Heart right ventricle (tissue), 16 donors: ENCODE data around the gene C19orf73. TPM values are rescaled to one million over a fixed set of nuclear protein-coding genes. Genes with fewer than 3 reads are reported as not detected.

ENCODE experiments used
- ATAC-seq, 8 donors: fragments of 200-7000 bp; cut with Tn5 transposase; one replicate each; pipeline ENCODE4 v1.9.1; 2020; ENCODE audit warnings: mild to moderate bottlenecking in 8 of 8, moderate library complexity in 8 of 8, moderate number of reproducible peaks in 1 of 8
- DNase-seq, 2 donors: peaks; one replicate each; pipeline ENCODE4 v3.0.0-alpha.2; 2020
- H3K27ac ChIP-seq, 10 donors: fragments of 200-600 bp; sonication (generic) in 2 of 10; one replicate each; pipeline versions ENCODE4 v1.5.0 to v1.8.0; 2020 to 2022; ENCODE audit warnings: mild to moderate bottlenecking in 3 of 10
- H3K27me3 ChIP-seq, 7 donors: fragments of 200-600 bp; one replicate each; pipeline ENCODE4 v1.8.0; 2021 to 2022; ENCODE audit warnings: mild to moderate bottlenecking in 2 of 7
- H3K36me3 ChIP-seq, 9 donors: fragments of 200-600 bp; sonication (generic) in 1 of 9; one replicate each; pipeline versions ENCODE4 v1.5.0 to v1.8.0; 2020 to 2022; ENCODE audit warnings: mild to moderate bottlenecking in 2 of 9
- H3K4me1 ChIP-seq, 9 donors: fragments of 200-600 bp; sonication (generic) in 1 of 9; one replicate each; pipeline versions ENCODE4 v1.5.0 to v1.8.0; 2020 to 2022; ENCODE audit warnings: mild to moderate bottlenecking in 4 of 9
- H3K4me3 ChIP-seq, 10 donors: fragments of 200-600 bp; sonication (generic) in 2 of 10; one replicate each; pipeline versions ENCODE4 v1.5.0 to v1.8.0; 2020 to 2022; ENCODE audit warnings: mild to moderate bottlenecking in 7 of 10, moderate library complexity in 2 of 10
- H3K9me3 ChIP-seq, 11 donors: fragments of 200-600 bp in 10 of 11; sonication (generic) in 2 of 11; one replicate each; pipeline versions ENCODE4 v1.5.0 to v1.8.0; 2013 to 2022; ENCODE audit warnings: mild to moderate bottlenecking in 2 of 11, control low read depth in 1 of 11, moderate library complexity in 1 of 11
- WGBS, 2 donors: extraction: QIAGEN DNeasy Blood & Tissue Kit; methylation state at CpG; one replicate each; pipeline ENCODE4 v1.1.7; 2013; ENCODE audit warnings: inconsistent platforms in 1 of 2; 5-methylcytosine and 5-hydroxymethylcytosine counted together
- intact Hi-C, 10 donors: fragments of 100-400 bp; cut with DNase I; formaldehyde crosslinking; loops; one replicate each; pipeline versions ENCODE4 v1.11.1 to v1.14.2; 2022
- polyA plus RNA-seq, 2 donors: library from polyadenylated mRNA; stranded (reverse); fragments of 200-250 nt; gene quantifications; one replicate each; pipeline ENCODE4 v1.2.3, GENCODE V29; 2013
- total RNA-seq, 10 donors: library from RNA; stranded (reverse); fragmentation: NEBNext Ultra II Directional in 3 of 10; extraction: Animal tissue kit (Norgen Biotek cat#: 25700) in 3 of 10; gene quantifications; one replicate each; pipeline versions ENCODE4 v1.2.1 to v1.2.4, GENCODE V29; 2021 to 2023
- TF ChIP-seq, protein P1 (sequence below), 9 donors: fragments of 200-600 bp; sonication (generic) in 2 of 9; IDR thresholded peaks; one replicate each; pipeline versions ENCODE4 v1.5.0 to v1.8.0; 2021 to 2022; ENCODE audit warnings: antibody characterized with exemption in 9 of 9, mild to moderate bottlenecking in 5 of 9, moderate library complexity in 1 of 9
- donor health status: Arrhythmogenic right ventricular cardiomyopathy.
- donor health status: ischemic (EF 13 %, LVEDD 7.1; RV severe dilation, severe dysfunction).
- donor health status: healthy with polysubstance abuse.
- donor health status: DM: no; HTN: yes; CAD: no.
- donor health status: DM: no; HTN: no; CAD: no.
- donor health status: ischemic (EF 25% LVEDD 6.9; RV normal size, moderate dysfunction).
- donor health status: ischemic (EF 25% LVEDD 5.7; RV mildly dilated, moderate dysfunction).
- donor health status: healthy.
- donor health status: DM: yes; HTN: yes; CAD: no.
- donor health status: Ischemic cardiomyopathy.
- donor health status: ischemic (EF 35%, LVEDD 5.7; RV mildly dilated, moderate dysfunction).
- donor health status: nonischemic (EF 11% LVEDD 7.7; RV severe dilation, severe dysfunction).
- donor health status: DM: yes; HTN: yes; CAD: no.
- donor health status: PGD.
- donor health status: ischemic (EF 29% LVEDD 5.4; RV normal size, mild dysfunction).
- donor health status: nonischemic (EF 23%, LVEDD 6.1; RV moderate dilation, normal function).

The C19orf73 gene
- total and polyA plus RNA-seq, 12 donors = 0.64 to 5.4 (median 1.2) TPM

DNA sequence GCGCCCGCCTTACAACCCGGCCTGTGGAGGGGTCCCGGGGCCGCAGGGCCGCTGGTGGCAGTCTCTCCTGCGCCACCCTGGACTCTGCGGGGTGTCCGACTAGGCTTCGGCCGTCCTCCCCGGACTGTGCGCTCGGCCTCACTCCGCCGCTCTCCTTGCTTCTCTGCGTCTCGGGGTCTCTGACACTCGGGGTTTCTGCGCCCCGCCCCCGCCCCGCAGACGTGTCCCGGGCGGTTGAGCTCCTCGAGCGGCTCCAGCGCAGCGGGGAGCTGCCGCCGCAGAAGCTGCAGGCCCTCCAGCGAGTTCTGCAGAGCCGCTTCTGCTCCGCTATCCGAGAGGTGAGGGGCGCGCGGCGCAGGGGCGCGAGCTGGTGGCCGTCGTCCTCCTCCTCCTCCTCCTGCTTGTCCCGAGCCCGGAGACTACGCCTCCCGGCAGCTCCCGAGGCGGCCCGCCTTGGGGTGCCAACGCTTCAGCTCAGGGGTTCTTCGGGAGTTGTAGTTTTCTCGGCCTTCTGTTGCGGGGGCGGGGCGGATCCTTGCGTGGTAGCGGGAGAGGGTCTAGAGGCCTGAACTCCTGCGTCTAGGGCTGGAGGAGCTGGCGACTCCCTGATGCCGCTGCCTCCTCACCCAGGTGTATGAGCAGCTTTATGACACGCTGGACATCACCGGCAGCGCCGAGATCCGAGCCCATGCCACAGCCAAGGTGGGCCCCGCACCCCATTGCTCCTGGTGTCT is 4.1 kb downstream of the C19orf73 start:
- DNase-seq (peak; percentile 71 to 76), ATAC-seq (peak; percentile 16 to 32 (median 24))
- no peaks in the 10 kb centered on the region for H3K9me3 ChIP-seq
- peaks cover 0 to 6% (median 0%) of the 10 kb centered on the region in 7 donors for H3K27me3 ChIP-seq
- 9 to 10% methylated on average over 60 to 68 of the region's 68 CpGs for WGBS, 2 donors
- TF ChIP-seq, protein P1, sequence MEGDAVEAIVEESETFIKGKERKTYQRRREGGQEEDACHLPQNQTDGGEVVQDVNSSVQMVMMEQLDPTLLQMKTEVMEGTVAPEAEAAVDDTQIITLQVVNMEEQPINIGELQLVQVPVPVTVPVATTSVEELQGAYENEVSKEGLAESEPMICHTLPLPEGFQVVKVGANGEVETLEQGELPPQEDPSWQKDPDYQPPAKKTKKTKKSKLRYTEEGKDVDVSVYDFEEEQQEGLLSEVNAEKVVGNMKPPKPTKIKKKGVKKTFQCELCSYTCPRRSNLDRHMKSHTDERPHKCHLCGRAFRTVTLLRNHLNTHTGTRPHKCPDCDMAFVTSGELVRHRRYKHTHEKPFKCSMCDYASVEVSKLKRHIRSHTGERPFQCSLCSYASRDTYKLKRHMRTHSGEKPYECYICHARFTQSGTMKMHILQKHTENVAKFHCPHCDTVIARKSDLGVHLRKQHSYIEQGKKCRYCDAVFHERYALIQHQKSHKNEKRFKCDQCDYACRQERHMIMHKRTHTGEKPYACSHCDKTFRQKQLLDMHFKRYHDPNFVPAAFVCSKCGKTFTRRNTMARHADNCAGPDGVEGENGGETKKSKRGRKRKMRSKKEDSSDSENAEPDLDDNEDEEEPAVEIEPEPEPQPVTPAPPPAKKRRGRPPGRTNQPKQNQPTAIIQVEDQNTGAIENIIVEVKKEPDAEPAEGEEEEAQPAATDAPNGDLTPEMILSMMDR (IDR thresholded peaks at IDR 0.05) = no peak
- no peaks in the 10 kb centered on the region for H3K36me3 ChIP-seq
- peak overlapping the region; percentile 64 to 94 (median 90) for H3K27ac ChIP-seq
- intact Hi-C loops = loop anchor here in 5 of 10 donors (5.0 kb wide), 3 partner anchors 33 to 43 kb away; partner anchors contain the start of genes HRC (in 2 of the 5) and TRPM4 (in 2 of the 5)
- peaks cover 16 to 63% (median 44%) of the 10 kb centered on the region in 9 donors for H3K4me1 ChIP-seq
- peak overlapping the region; percentile 67 to 98 (median 87) for H3K4me3 ChIP-seq

- ATAC-seq (peak; percentile 38 to 70 (median 60)), DNase-seq (peak; percentile 65 to 77)
- 1% methylated on average over 45 to 66 of the region's 66 CpGs for WGBS, 2 donors
- intact Hi-C loops = loop anchor here in 2 of 10 donors (5.0 kb wide), 1 partner anchor 33 kb away; no protein-coding TSS in a partner anchor
- TF ChIP-seq, protein P1 (IDR thresholded peaks at IDR 0.05) = peak; percentile 35 to 81 (median 56)
- peaks cover 0 to 8% (median 2%) of the 10 kb centered on the region in 9 donors for H3K36me3 ChIP-seq
- H3K27me3 ChIP-seq = no peaks in the 10 kb centered on the region
- peaks cover 13 to 60% (median 38%) of the 10 kb centered on the region in 9 donors for H3K4me1 ChIP-seq
- no peaks in the 10 kb centered on the region for H3K9me3 ChIP-seq
- H3K4me3 ChIP-seq = peak within 1 kb of the TSS; percentile 67 to 98 (median 87)
- H3K27ac ChIP-seq = peak within 1 kb of the TSS; percentile 64 to 94 (median 90)
Measured at GRCh38 chr19:49113762-49114629, 4.9 kb downstream of the C19orf73 start, which contains the start of gene LIN7B. TSS of gene LIN7B (plus strand) at chr19:49114370. CDS start at chr19:49114405, 35 bp downstream.

DNA sequence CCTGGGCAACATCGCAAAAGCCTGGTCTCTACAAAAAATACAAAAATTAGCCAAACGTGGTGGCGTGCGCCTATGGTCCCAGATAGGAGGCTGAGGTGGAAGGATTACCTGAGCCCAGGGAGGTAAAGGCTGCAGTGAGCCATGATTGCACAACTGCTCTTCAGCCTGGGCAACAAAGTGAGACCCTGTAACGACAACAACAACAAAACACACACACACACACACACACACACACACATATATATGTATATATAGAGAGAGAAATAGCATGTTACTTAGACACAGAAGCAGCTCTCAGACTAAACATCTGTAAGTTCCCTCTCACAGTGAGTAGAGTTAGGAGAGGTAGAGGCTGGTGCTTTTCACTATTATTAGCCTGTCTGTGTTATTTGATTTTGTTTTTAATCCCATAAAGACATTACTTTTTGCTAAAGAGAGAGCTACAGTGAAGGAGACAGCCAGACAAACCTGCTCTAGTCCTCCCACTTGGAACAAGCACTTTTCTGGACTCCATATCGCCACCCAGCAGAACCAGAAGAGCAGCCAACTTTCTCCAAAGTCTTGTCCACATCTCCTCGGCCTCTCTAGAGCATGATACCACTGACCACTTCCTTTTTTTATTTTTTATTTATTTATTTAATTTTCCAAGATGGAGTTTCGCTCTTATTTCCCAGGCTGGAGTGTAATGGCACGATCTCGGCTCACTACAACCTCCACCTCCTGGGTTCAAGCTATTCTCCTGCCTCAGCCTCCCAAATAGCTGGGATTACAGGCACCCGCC is 7.5 kb downstream of the C19orf73 start:
- Histone ChIP-seq H3K27ac (peak overlapping the region in 1 of 10 donors; percentile 19), H3K9me3 (no peaks in the 10 kb centered on the region), H3K27me3 (no peaks in the 10 kb centered on the region), H3K36me3 (peaks cover 0 to 34% (median 25%) of the 10 kb centered on the region in 9 donors), H3K4me3 (no peak overlapping the region), H3K4me1 (peaks cover 5 to 42% (median 25%) of the 10 kb centered on the region in 9 donors)
- 80 to 88% methylated on average over 11 of the region's 11 CpGs for WGBS, 2 donors
- ATAC-seq (no peak), DNase-seq (no peak)
- TF ChIP-seq, protein P1 (IDR thresholded peaks at IDR 0.05) = no peak
- intact Hi-C loops = loop anchor here in 2 of 10 donors (5.0 kb wide), 1 partner anchor 36 kb away; no protein-coding TSS in a partner anchor
